LHCN-M2 (cell line): ENCODE measurements around the gene ELMO1. TPM values are rescaled to one million over a fixed set of nuclear protein-coding genes. Genes with fewer than 3 reads are reported as not detected.

Experiments
- DNase-seq: peaks from one replicate; pipeline ENCODE4 v3.0.0-alpha.2; 2012; ENCODE audit warnings: low read depth
- total RNA-seq: library from RNA; depleted of rRNA; stranded (reverse); fragments of >200 nt; gene quantifications from 2 replicates; pipeline ENCODE4 v1.2.3, GENCODE V29; 2014

ELMO1 gene
- total RNA-seq, 1 experiment from 2014 or later = not detected

GRCh38 chr7:37368540-37368939 lies 80.1 kb downstream of the ELMO1 start:
- DNase-seq = no peak

GRCh38 chr7:37367010-37367409 lies 81.7 kb downstream of the ELMO1 start:
- DNase-seq = no peak

GRCh38 chr7:37366445-37366844 lies 82.2 kb downstream of the ELMO1 start:
- no peak for DNase-seq

GRCh38 chr7:37365405-37365804 lies 83.3 kb downstream of the ELMO1 start:
- no peak for DNase-seq

- DNase-seq = no peak
Measured at GRCh38 chr7:37364856-37365255, 83.8 kb downstream of the ELMO1 start.

GRCh38 chr7:37363536-37364491 lies 84.8 kb downstream of the ELMO1 start:
- no peak for DNase-seq

GRCh38 chr7:37362802-37363201 lies 85.9 kb downstream of the ELMO1 start:
- DNase-seq = no peak

GRCh38 chr7:37360484-37360883 lies 88.2 kb downstream of the ELMO1 start:
- no peak for DNase-seq

- no peak for DNase-seq
Measured at GRCh38 chr7:37359662-37360444, 88.8 kb downstream of the ELMO1 start.

GRCh38 chr7:37359180-37359579 lies 89.5 kb downstream of the ELMO1 start:
- no peak for DNase-seq

GRCh38 chr7:37357637-37357996 lies 91.0 kb downstream of the ELMO1 start:
- no peak for DNase-seq

- no peak for DNase-seq
Measured at GRCh38 chr7:37356911-37357636, 91.6 kb downstream of the ELMO1 start.

- DNase-seq = no peak
Measured at GRCh38 chr7:37354656-37355131, 94.0 kb downstream of the ELMO1 start.

- DNase-seq = no peak
Measured at GRCh38 chr7:37353949-37354655, 94.6 kb downstream of the ELMO1 start.

- no peak for DNase-seq
Measured at GRCh38 chr7:37352974-37353948, 95.4 kb downstream of the ELMO1 start.

GRCh38 chr7:37352251-37352880 lies 96.3 kb downstream of the ELMO1 start:
- no peak for DNase-seq

GRCh38 chr7:37351716-37352115 lies 96.9 kb downstream of the ELMO1 start:
- DNase-seq = no peak

GRCh38 chr7:37349979-37350590 lies 98.6 kb downstream of the ELMO1 start:
- no peak for DNase-seq

- no peak for DNase-seq
Measured at GRCh38 chr7:37348982-37349381, 99.7 kb downstream of the ELMO1 start.
